GM21423 (cell line): ENCODE data around the gene STXBP4.
"Not testable (repeated sequence)": the region's sequence is repeated elsewhere in the genome, so short reads cannot be mapped to it uniquely, and the experiment has no call there.

ENCODE experiments used
- ATAC-seq: cut with Tn5 transposase; IDR thresholded peaks from one replicate; pipeline ENCODE4 v1.9.1; 2021; ENCODE audit warnings: mild to moderate bottlenecking, moderate library complexity; ENCODE audit not compliant: unreplicated experiment

Gene STXBP4

DNA sequence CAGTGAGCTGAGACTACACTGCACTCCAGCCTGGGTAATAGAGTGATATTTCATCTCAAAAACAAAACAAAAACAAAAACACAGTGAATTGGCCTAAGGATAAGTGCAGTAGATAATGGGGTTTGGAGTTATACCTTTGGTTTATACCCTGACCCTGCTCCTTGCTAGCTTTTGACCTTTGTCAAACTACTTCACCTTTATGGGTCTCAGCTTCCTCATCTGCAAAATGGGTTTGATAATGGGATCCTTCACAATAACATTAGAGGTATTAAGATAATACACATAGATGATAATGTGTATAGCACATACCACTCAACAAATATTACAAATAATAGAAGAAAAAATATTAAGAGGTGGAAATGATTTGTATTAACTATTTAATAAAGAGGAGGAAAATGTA lies 85.9 kb downstream of the STXBP4 start:
- no peak for ATAC-seq

DNA sequence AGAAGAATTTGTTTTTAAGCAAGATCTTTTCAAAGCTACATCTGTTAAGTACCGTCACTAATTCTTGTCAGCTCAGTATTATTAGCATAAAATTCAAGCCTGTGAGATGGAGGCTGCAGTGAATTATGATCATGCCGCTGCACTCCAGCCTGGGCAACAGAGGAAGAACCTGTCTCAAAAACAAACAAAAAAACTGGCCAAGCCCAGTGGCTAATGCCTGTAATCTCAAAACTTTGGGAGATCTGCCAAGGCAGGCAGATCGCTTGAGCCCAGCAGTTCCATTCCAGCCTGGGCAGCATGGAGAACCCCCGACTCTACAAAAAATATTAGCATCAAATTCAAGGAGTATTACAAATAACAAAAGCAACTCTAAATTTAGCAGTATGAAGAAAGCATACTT lies 88.0 kb downstream of the STXBP4 start:
- no peak for ATAC-seq

- no peak for ATAC-seq
Observed at GRCh38 chr17:55057184-55057583, 88.6 kb downstream of the STXBP4 start.

DNA sequence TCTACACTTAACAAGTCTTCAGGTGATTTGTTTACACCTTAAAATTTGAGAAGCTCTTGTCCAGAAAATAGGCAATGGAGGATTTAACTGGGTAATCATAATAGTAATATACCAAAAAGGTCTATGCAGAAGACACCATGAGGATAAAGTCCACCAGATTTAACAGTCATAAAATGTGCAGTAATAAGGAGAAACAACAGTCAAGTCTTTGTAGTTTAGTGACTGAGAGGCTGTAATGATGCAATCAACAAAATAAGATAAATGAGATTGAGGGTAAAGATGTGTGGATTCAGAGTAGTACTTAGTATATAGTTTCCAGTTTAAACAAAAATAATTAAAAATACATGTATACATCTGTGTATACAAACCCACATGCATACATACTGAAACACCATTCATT lies 91.2 kb downstream of the STXBP4 start:
- no peak for ATAC-seq

DNA sequence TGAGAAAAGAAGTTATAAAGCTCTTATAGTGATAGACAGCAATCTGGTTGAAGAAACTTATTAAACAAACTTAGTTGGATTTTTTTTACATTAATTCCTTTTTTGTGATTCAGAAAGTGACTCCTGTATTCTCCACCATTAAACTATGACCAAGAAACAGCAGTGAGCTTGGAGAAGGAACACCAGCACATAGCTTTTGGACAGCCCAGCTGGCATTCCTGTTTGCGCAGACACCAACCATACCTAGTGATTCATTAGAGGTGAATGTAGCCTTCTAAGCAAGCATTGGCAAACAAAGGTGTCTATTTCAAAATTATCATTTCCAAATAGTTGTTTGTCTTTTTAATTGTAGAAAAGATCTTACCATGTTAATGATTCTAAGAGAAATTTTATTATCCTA lies 94.4 kb downstream of the STXBP4 start:
- ATAC-seq: no peak

DNA sequence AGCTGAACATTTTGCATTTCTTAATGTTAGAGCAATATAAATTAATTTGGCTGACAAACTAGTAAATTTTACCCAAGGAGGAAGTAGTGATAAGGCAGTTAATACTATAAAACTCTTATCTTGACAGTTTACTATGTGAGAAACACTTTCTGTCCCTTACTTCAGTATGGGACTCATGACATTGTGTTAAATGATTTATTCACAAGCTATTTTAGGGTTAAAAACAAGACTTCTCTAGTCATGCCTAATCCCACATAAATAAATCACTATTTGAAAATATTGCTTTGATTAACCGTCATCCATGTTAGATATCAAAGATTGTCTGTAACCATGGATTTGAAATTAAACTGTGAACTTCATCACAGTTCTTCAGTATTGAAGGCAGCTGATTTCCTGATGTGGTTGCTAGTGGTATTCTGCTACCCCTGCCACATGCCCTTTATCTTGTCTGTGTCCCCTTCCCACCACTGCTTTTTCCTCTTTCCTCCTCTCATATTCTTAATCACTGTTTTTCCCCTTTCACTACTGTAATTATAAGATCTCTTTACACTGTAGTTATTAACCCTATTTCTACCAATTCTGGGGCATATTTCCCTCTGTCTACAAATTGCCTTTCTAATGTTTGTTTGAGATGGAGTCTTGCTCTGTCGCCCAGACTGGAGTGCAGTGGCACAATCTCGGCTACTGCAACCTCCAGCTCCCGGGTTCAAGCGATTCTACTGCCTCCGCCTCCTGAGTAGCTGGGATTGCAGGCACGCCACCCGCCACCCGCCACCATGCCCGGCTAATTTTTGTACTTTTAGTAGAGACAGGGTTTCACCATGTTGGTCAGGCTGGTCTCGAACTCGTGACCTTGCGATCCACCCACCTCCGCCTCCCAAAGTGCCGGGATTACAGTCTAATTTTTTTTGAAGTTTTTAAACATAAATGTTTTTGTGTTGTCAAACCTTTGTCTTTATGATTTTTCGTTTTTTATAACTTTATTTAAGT lies 95.6 kb downstream of the STXBP4 start:
- no peak for ATAC-seq

DNA sequence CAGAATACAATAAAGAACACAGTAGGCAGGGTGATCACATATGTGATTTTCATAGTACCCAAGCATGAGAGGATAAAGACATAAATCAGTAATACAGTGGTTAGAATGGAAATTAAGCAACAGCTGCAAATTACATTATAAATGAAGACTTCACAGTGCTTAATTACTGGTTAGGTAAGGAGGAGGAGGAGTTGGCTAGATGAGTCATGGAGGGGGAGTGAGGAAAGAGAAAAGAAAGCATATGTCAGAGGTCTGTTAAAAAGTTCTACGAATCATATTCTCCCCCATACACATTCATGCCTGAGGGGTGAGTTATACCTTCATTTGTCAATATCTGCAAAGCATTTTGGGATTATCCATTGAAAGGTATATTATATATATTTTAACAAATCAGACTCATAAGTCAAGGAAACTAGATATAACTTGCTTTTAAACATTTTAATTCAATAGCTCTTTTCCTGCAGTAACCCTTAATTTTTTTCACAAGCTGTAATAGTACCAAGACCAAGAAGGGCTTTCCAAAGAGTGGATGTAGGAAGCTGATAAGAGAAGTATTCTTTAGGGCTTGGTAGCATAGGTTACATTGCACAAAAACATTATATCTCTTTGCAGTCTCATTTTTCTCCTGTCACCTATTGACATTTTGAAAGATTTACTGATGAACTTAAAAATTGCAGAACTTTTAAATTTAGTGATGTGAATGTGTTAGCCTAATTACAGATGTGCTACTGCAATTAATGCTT lies 99.3 kb downstream of the STXBP4 start:
- ATAC-seq: no peak

DNA sequence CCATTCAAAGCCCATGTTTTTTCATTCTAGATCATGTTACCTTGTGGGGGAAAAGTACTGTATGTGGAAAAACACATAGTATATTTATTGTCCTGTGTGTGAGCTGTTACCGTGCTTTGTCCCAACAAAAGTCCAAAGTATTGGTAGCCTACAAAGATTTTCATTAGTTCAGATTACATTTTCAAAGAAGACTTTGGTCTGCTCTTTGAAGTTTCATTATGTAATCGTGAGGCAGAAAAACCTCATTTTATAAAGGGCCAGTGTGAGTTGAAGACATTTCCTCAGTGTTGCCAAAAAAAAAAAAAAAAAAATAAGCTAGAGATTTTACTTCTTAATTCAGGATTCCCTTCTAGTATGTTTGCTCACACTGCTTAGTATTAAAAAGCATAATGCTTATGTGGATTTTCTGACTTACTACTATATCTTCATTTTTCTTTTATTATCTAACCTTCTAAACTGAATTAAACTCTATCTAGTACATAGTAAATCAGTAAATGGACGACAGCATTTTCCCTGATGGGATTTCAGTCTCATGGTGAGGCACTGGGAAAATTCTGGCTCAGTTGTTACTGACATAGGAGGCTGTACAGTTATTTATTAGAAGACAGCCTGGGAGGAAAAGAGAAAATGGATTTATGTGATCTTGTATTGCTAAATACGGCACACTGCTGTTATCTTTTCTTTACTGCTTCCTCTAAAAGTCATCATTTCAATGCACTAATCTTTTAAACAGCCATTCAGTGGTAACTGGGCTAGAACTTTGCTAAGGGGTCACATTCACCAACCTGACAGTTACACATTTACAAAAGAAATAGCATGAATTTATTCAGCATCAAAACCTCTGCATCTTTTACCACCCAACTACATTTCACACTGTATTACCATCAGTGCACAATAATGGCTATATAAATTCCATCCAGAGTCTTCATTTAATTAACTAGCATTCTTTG lies 100.6 kb downstream of the STXBP4 start:
- ATAC-seq: no peak

- no peak for ATAC-seq
Observed at GRCh38 chr17:55069983-55070529, 101.5 kb downstream of the STXBP4 start.

GRCh38 chr17:55072898-55073297 lies 104.3 kb downstream of the STXBP4 start:
- no peak for ATAC-seq

DNA sequence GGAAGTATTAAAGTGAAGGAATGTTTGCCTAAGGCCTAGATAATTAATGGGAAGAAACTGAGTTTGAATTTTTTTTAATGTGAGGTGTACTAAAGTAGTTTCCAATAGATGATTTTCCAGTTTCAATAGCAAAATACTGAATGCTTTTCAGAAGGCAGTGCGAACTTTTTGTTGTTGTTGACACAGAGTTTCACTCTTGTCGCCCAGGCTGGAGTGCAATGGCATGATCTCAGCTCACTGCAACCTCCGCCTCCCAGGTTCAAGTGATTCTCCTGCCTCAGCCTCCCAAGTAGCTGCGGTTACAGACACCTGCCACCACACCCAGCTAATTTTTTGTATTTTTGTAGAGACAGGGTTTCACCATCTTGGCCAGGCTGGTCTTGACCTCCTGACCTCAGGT lies 104.9 kb downstream of the STXBP4 start:
- not testable (repeated sequence) for ATAC-seq

DNA sequence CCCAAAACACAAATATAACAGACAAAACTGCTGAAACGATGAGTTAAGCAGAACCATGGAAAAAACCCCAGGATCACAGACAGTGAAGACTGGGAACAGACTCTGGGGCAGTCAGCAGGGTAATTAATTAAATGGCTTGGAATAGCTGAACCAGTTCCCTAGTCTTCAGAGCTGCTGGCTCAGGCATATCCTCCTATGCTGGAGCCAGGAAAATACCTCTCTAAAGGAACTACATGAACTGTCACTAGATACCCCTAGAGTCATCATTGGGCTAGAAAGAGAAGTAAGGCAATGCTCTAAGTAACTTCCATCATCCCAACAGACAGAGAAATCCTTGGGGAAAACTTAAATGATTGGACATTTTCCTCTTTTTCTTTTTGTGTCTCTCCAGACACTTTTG lies 113.0 kb downstream of the STXBP4 start:
- ATAC-seq: no peak

GRCh38 chr17:55086635-55087058 lies 118.1 kb downstream of the STXBP4 start:
- ATAC-seq: no peak

GRCh38 chr17:55089256-55089655 lies 120.7 kb downstream of the STXBP4 start:
- ATAC-seq: no peak

GRCh38 chr17:55090079-55090492 lies 121.5 kb downstream of the STXBP4 start:
- peak; percentile 96 for ATAC-seq

- no peak for ATAC-seq
Observed at GRCh38 chr17:55093353-55093752, 124.8 kb downstream of the STXBP4 start.

DNA sequence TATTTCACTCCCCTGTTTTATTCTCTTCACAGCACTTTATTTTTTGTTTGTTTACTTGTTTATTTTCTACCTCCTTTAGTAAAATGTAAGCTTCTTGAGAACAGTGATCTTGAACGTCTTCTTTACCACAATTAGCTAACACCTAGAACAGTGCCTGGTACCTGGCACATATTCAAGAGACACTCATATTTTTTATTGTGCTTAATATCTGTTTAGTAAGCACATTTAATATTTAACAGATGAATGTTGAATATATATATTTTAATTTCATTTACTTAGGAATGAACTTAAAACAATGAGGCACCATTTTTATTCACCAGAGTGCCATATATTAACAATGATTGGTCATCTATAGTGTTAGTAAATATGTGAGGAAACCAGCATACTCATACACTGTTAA lies 130.2 kb downstream of the STXBP4 start:
- no peak for ATAC-seq

GRCh38 chr17:55110521-55110920 lies 142.0 kb downstream of the STXBP4 start:
- ATAC-seq: no peak

DNA sequence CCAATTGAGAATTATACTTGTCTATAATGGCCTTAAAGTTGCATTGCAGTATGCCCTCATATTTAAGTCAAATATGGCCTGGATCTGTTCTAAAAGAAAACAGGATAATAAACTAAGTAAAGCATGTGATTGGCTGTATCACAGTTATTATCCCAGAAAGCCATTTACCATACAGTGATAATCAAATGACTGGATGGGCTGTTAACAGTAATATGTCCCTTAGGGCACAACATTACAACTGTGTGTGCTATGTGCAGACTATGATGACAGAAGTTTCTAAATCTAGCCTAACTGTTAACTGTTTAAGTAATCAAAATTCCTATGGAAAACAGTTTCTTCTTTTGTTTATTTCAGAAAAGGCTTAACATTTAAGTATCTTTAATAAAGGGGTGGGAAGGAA lies 145.7 kb downstream of the STXBP4 start:
- ATAC-seq: no peak

DNA sequence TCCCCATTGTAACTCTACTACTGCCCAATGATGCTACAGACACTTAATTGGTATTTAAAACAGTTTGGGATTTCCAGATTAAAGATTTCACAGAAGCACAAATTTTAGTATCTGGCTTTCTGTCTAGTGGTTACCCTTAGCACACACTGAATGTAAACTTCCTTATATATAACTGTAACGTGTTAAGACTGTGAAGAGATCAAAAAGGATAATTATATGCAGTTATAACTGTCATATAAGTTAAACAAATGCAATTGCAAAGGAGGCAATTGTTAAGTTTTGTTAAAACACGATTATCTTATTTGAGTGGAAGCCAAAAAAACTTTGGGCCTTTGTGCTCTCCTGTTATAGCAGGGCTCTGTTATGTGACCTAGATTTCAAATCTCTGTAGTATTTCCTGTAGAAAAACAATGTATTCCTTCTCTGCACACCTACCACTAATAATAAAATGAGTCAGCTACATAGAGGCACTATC lies 147.9 kb downstream of the STXBP4 start:
- ATAC-seq: no peak
